ENCODE data around the gene EPN2.
A peak's percentile ranks its signal among the peaks of the same experiment; 100 is the strongest.

EPN2 gene

GRCh38 chr17:19312406-19312805, 75.2 kb downstream of the EPN2 start:
- H3K27ac ChIP-seq (ENCODE audit: low read depth, low read length): peak overlapping the region; percentile 34; the same call in 1 of the 2 replicates
- no peaks in the 10 kb centered on the region for H3K79me2 ChIP-seq (ENCODE audit: control insufficient read depth, insufficient read depth, low read length, unreplicated experiment)
- H3K36me3 ChIP-seq (ENCODE audit: insufficient read depth, low read length): peaks cover 4% of the 10 kb centered on the region
- H3K4me1 ChIP-seq (ENCODE audit: control insufficient read depth, insufficient read depth, low read length, unreplicated experiment): peaks cover 20% of the 10 kb centered on the region
- no peak overlapping the region for H2AFZ ChIP-seq (ENCODE audit: low read length, unreplicated experiment)
- H3K4me3 ChIP-seq (ENCODE audit: low read depth, low read length): no peak overlapping the region
- H3K27me3 ChIP-seq (ENCODE audit: insufficient read depth, low read length): no peaks in the 10 kb centered on the region

DNA sequence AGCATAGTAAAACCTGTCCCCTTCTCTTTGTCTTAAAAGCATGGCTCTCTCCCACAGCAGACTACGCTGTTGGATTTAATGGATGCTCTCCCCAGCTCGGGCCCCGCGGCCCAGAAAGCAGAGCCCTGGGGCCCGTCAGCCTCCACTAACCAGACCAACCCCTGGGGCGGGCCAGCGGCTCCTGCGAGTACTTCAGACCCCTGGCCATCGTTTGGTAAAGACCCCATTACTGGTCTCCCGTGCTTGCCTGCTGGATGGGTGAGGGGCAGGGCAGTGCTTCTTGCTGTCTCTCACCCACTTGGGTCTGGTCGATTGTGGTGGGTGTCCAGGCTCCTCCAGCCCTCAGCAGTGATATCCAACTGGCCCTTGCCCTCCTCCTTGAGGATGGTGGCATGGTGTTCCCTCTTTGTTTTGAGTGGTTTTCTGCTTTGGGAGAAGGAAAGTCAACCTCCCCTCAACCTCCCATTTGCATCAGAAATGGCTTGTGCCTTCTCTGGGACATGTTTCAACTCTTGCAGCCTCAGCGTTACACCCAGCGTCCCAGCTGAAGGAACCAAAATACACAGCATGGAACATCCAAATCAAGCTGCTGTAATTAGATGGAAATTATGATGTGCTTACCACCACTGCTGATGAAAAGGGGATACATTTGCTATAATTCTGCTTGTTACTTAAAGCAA, 76.0 kb downstream of the EPN2 start:
- Histone ChIP-seq H3K4me1 (ENCODE audit: control insufficient read depth, insufficient read depth, low read length, unreplicated experiment) (peaks cover 20% of the 10 kb centered on the region), H3K36me3 (ENCODE audit: insufficient read depth, low read length) (peaks cover 7% of the 10 kb centered on the region), H3K27me3 (ENCODE audit: insufficient read depth, low read length) (no peaks in the 10 kb centered on the region), H3K4me3 (ENCODE audit: low read depth, low read length) (no peak overlapping the region), H2AFZ (ENCODE audit: low read length, unreplicated experiment) (no peak overlapping the region), H3K27ac (ENCODE audit: low read depth, low read length) (no peak overlapping the region), H3K79me2 (ENCODE audit: control insufficient read depth, insufficient read depth, low read length, unreplicated experiment) (no peaks in the 10 kb centered on the region)

DNA sequence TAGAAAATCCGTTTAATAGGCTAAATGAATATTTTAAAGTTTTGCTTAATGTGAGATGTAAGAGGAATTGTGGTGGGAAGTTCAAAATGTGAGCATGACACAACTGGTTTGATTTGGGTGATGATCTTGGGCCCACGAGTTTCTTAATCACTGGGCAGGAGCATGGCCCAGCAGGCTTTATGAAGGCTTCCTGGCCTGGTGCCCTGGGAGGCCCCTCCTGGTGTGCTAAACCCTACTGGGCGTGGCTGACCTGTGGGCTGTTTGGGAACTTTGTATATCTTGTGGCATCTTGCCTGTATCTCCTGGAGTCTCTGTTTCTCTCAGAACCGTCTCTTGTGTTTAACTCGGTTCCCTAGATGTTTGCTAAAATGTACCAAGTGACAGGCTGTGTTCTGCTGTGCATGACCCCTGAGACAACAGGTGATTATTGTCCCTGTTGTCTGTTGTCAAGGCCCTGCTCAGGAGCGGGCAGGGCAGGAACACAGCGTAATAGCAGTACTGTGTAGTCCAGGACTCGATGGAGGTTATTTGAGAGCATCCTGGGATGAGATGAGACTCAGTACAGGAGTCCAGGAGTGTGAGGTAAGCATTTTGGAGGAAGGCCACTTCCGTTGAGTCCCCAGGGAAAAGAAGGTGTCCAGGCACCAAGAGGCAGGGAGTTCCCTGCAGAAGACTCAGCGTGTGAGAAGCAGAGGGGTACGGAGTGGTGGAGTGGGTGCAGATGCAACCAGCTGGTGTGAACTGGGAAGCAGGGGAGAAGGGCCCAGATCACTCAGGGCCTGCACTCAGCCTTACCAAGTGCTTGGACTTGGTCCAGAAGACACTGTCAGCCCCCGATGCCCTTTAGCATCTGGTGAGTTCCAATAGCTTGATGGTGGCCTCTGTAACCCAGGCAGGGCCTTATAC, 76.8 kb downstream of the EPN2 start:
- Histone ChIP-seq H3K4me1 (ENCODE audit: control insufficient read depth, insufficient read depth, low read length, unreplicated experiment) (peaks cover 20% of the 10 kb centered on the region), H3K36me3 (ENCODE audit: insufficient read depth, low read length) (peaks cover 7% of the 10 kb centered on the region), H3K79me2 (ENCODE audit: control insufficient read depth, insufficient read depth, low read length, unreplicated experiment) (no peaks in the 10 kb centered on the region), H3K27me3 (ENCODE audit: insufficient read depth, low read length) (no peaks in the 10 kb centered on the region), H3K27ac (ENCODE audit: low read depth, low read length) (no peak overlapping the region), H2AFZ (ENCODE audit: low read length, unreplicated experiment) (no peak overlapping the region), H3K4me3 (ENCODE audit: low read depth, low read length) (no peak overlapping the region)

DNA sequence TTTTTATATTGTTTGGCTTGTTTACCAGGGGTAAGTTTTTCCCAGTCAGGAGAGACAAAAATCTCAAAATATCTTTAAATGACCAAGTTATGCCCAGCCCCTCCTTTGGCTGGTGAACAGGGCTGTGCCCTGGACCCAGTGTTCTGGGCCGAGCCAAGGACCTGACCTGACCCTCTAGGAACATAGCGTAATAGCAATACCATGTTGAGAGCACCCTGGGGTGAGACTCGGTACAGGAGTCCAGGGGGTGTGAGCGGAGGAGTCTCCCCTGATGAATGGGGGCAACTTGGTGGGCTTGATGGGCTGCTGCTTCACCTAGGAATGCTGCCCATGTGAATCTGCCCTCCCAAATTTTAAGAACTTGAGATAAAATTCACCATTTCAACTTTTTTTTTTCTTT, 77.9 kb downstream of the EPN2 start:
- Histone ChIP-seq H3K36me3 (ENCODE audit: insufficient read depth, low read length) (peaks cover 7% of the 10 kb centered on the region), H3K4me1 (ENCODE audit: control insufficient read depth, insufficient read depth, low read length, unreplicated experiment) (peaks cover 20% of the 10 kb centered on the region), H3K27ac (ENCODE audit: low read depth, low read length) (no peak overlapping the region), H3K27me3 (ENCODE audit: insufficient read depth, low read length) (no peaks in the 10 kb centered on the region), H2AFZ (ENCODE audit: low read length, unreplicated experiment) (no peak overlapping the region), H3K79me2 (ENCODE audit: control insufficient read depth, insufficient read depth, low read length, unreplicated experiment) (no peaks in the 10 kb centered on the region), H3K4me3 (ENCODE audit: low read depth, low read length) (no peak overlapping the region)

- Histone ChIP-seq H3K36me3 (ENCODE audit: insufficient read depth, low read length) (peaks cover 7% of the 10 kb centered on the region; the same call in 1 of the 2 replicates), H3K27ac (ENCODE audit: low read depth, low read length) (no peak overlapping the region), H3K4me3 (ENCODE audit: low read depth, low read length) (no peak overlapping the region), H3K4me1 (ENCODE audit: control insufficient read depth, insufficient read depth, low read length, unreplicated experiment) (peaks cover 8% of the 10 kb centered on the region), H3K27me3 (ENCODE audit: insufficient read depth, low read length) (no peaks in the 10 kb centered on the region), H3K79me2 (ENCODE audit: control insufficient read depth, insufficient read depth, low read length, unreplicated experiment) (no peaks in the 10 kb centered on the region), H2AFZ (ENCODE audit: low read length, unreplicated experiment) (no peak overlapping the region)
Measured at GRCh38 chr17:19316761-19317358, 79.7 kb downstream of the EPN2 start.

GRCh38 chr17:19317359-19318095, 80.4 kb downstream of the EPN2 start:
- H3K4me3 ChIP-seq (ENCODE audit: low read depth, low read length): no peak overlapping the region
- no peaks in the 10 kb centered on the region for H3K27me3 ChIP-seq (ENCODE audit: insufficient read depth, low read length)
- no peak overlapping the region for H3K27ac ChIP-seq (ENCODE audit: low read depth, low read length)
- peaks cover 2% of the 10 kb centered on the region for H3K4me1 ChIP-seq (ENCODE audit: control insufficient read depth, insufficient read depth, low read length, unreplicated experiment)
- H3K36me3 ChIP-seq (ENCODE audit: insufficient read depth, low read length): peaks cover 7% of the 10 kb centered on the region; the same call in 1 of the 2 replicates
- H2AFZ ChIP-seq (ENCODE audit: low read length, unreplicated experiment): no peak overlapping the region
- no peaks in the 10 kb centered on the region for H3K79me2 ChIP-seq (ENCODE audit: control insufficient read depth, insufficient read depth, low read length, unreplicated experiment)

GRCh38 chr17:19318611-19319010, 81.4 kb downstream of the EPN2 start:
- H3K27me3 ChIP-seq (ENCODE audit: insufficient read depth, low read length): no peaks in the 10 kb centered on the region
- no peaks in the 10 kb centered on the region for H3K79me2 ChIP-seq (ENCODE audit: control insufficient read depth, insufficient read depth, low read length, unreplicated experiment)
- H3K4me1 ChIP-seq (ENCODE audit: control insufficient read depth, insufficient read depth, low read length, unreplicated experiment): no peaks in the 10 kb centered on the region
- H3K27ac ChIP-seq (ENCODE audit: low read depth, low read length): no peak overlapping the region
- peaks cover 13% of the 10 kb centered on the region for H3K36me3 ChIP-seq (ENCODE audit: insufficient read depth, low read length)
- no peak overlapping the region for H3K4me3 ChIP-seq (ENCODE audit: low read depth, low read length)
- no peak overlapping the region for H2AFZ ChIP-seq (ENCODE audit: low read length, unreplicated experiment)

- no peak overlapping the region for H3K4me3 ChIP-seq (ENCODE audit: low read depth, low read length)
- H3K36me3 ChIP-seq (ENCODE audit: insufficient read depth, low read length): peaks cover 20% of the 10 kb centered on the region
- no peaks in the 10 kb centered on the region for H3K27me3 ChIP-seq (ENCODE audit: insufficient read depth, low read length)
- H3K27ac ChIP-seq (ENCODE audit: low read depth, low read length): no peak overlapping the region
- H3K4me1 ChIP-seq (ENCODE audit: control insufficient read depth, insufficient read depth, low read length, unreplicated experiment): no peaks in the 10 kb centered on the region
- no peaks in the 10 kb centered on the region for H3K79me2 ChIP-seq (ENCODE audit: control insufficient read depth, insufficient read depth, low read length, unreplicated experiment)
- H2AFZ ChIP-seq (ENCODE audit: low read length, unreplicated experiment): no peak overlapping the region
Measured at GRCh38 chr17:19319771-19320505, 82.8 kb downstream of the EPN2 start.

GRCh38 chr17:19320876-19321275, 83.7 kb downstream of the EPN2 start:
- Histone ChIP-seq H3K4me3 (ENCODE audit: low read depth, low read length) (no peak overlapping the region), H3K79me2 (ENCODE audit: control insufficient read depth, insufficient read depth, low read length, unreplicated experiment) (no peaks in the 10 kb centered on the region), H3K27me3 (ENCODE audit: insufficient read depth, low read length) (no peaks in the 10 kb centered on the region), H3K36me3 (ENCODE audit: insufficient read depth, low read length) (peaks cover 25% of the 10 kb centered on the region), H3K27ac (ENCODE audit: low read depth, low read length) (no peak overlapping the region), H3K4me1 (ENCODE audit: control insufficient read depth, insufficient read depth, low read length, unreplicated experiment) (no peaks in the 10 kb centered on the region), H2AFZ (ENCODE audit: low read length, unreplicated experiment) (no peak overlapping the region)

All from ACC112 (cell line).